ENCODE results near the gene MDFIC2.
"Not testable (repeated sequence)": the region's sequence is repeated elsewhere in the genome, so short reads cannot be mapped to it uniquely, and the experiment has no call there.

MDFIC2 gene

GRCh38 chr3:70261283-70261682, 51.2 kb downstream of the MDFIC2 start:
- DNase-seq (ENCODE audit: low read depth in 2 of 2): no peak

GRCh38 chr3:70256566-70256965, 55.9 kb downstream of the MDFIC2 start:
- DNase-seq (ENCODE audit: low read depth in 2 of 2): no peak

GRCh38 chr3:70250492-70250891, 61.9 kb downstream of the MDFIC2 start:
- DNase-seq (ENCODE audit: low read depth in 2 of 2): no peak

- DNase-seq (ENCODE audit: low read depth in 2 of 2): no peak
These were observed 62.8 kb downstream of the MDFIC2 start for GRCh38 chr3:70249509-70250160.

GRCh38 chr3:70248856-70249255, 63.6 kb downstream of the MDFIC2 start:
- DNase-seq (ENCODE audit: low read depth in 2 of 2): no peak

- no peak for DNase-seq (ENCODE audit: low read depth in 2 of 2)
These were observed 64.5 kb downstream of the MDFIC2 start for GRCh38 chr3:70247955-70248354.

GRCh38 chr3:70245746-70246525, 66.5 kb downstream of the MDFIC2 start:
- DNase-seq (ENCODE audit: low read depth in 2 of 2): no peak

GRCh38 chr3:70244422-70244821, 68.0 kb downstream of the MDFIC2 start:
- DNase-seq (ENCODE audit: low read depth in 2 of 2): no peak

GRCh38 chr3:70242297-70242882, 70.0 kb downstream of the MDFIC2 start:
- DNase-seq (ENCODE audit: low read depth in 2 of 2): no peak

- DNase-seq (ENCODE audit: low read depth in 2 of 2): no peak
These were observed 78.6 kb downstream of the MDFIC2 start for GRCh38 chr3:70233812-70234211.

GRCh38 chr3:70233112-70233511, 79.3 kb downstream of the MDFIC2 start:
- no peak for DNase-seq (ENCODE audit: low read depth in 2 of 2)

GRCh38 chr3:70231266-70231701, 81.2 kb downstream of the MDFIC2 start:
- no peak for DNase-seq (ENCODE audit: low read depth in 2 of 2)

- no peak for DNase-seq (ENCODE audit: low read depth in 2 of 2)
These were observed 85.0 kb downstream of the MDFIC2 start for GRCh38 chr3:70227437-70227836.

GRCh38 chr3:70225146-70225545, 87.3 kb downstream of the MDFIC2 start:
- DNase-seq (ENCODE audit: low read depth in 2 of 2): no peak

GRCh38 chr3:70224337-70224736, 88.1 kb downstream of the MDFIC2 start:
- no peak for DNase-seq (ENCODE audit: low read depth in 2 of 2)

GRCh38 chr3:70218471-70218870, 94.0 kb downstream of the MDFIC2 start:
- no peak for DNase-seq (ENCODE audit: low read depth in 2 of 2)

- DNase-seq (ENCODE audit: low read depth in 2 of 2): not testable (repeated sequence)
These were observed 101.2 kb downstream of the MDFIC2 start for GRCh38 chr3:70211274-70211673.

GRCh38 chr3:70201975-70202374, 110.5 kb downstream of the MDFIC2 start:
- no peak for DNase-seq (ENCODE audit: low read depth in 2 of 2)

GRCh38 chr3:70189884-70190473, 122.5 kb downstream of the MDFIC2 start:
- no peak for DNase-seq (ENCODE audit: low read depth in 2 of 2)

GRCh38 chr3:70186221-70186620, 126.2 kb downstream of the MDFIC2 start:
- DNase-seq (ENCODE audit: low read depth in 2 of 2): no peak

GRCh38 chr3:70185661-70186060, 126.8 kb downstream of the MDFIC2 start:
- DNase-seq (ENCODE audit: low read depth in 2 of 2): no peak

- DNase-seq (ENCODE audit: low read depth in 2 of 2): no peak
These were observed 128.5 kb downstream of the MDFIC2 start for GRCh38 chr3:70183781-70184504.

Measured in fibroblast of skin of left quadriceps (primary cell).